HepG2 (cell line): ENCODE measurements around the gene PSEN2. TPM values are rescaled to one million over a fixed set of nuclear protein-coding genes. Genes with fewer than 3 reads are reported as not detected.

Experiments used
- CAMTA2 ChIP-seq: sonication (generic); formaldehyde crosslinking; IDR thresholded peaks from 2 replicates; pipeline ENCODE4 v1.4.0; 2020; ENCODE audit warnings: mild to moderate bottlenecking, missing genetic modification reagents, borderline replicate concordance
- CCDC6 ChIP-seq: sonication (generic); formaldehyde crosslinking; IDR thresholded peaks from 2 replicates; pipeline ENCODE4 v1.8.1; 2022; ENCODE audit warnings: mild to moderate bottlenecking, missing genetic modification reagents, moderate library complexity
- FIP1L1 ChIP-seq: fragments of 200-400 bp; formaldehyde crosslinking; IDR thresholded peaks from 2 replicates; pipeline ENCODE4 v1.6.1; 2018; ENCODE audit warnings: low read depth, mild to moderate bottlenecking, low read length, moderate library complexity, borderline replicate concordance; ENCODE audit not compliant: insufficient read depth
- HDAC2 ChIP-seq: sonication (generic); formaldehyde crosslinking; IDR thresholded peaks from 2 replicates; pipeline ENCODE4 v1.4.0; 2020; ENCODE audit warnings: missing genetic modification reagents
- JARID2 ChIP-seq: sonication (generic); formaldehyde crosslinking; IDR thresholded peaks from 2 replicates; pipeline ENCODE4 v1.8.1; 2023; ENCODE audit warnings: missing genetic modification reagents, inconsistent platforms; ENCODE audit not compliant: insufficient replicate concordance
- MIER2 ChIP-seq: IDR thresholded peaks from 2 replicates; pipeline ENCODE4 v1.6.1; 2016; ENCODE audit warnings: missing biosample characterization, missing genetic modification reagents
- MTF1 ChIP-seq: sonication (generic); formaldehyde crosslinking; IDR thresholded peaks from 2 replicates; pipeline ENCODE4 v1.5.0; 2020; ENCODE audit warnings: missing genetic modification reagents
- PRDM10 ChIP-seq: sonication (generic); formaldehyde crosslinking; IDR thresholded peaks from 2 replicates; pipeline ENCODE4 v1.4.0; 2020; ENCODE audit warnings: low read depth, missing genetic modification reagents
- RNF2 ChIP-seq: fragments of 450-650 bp; conservative IDR thresholded peaks from 2 replicates; pipeline ENCODE4 v1.6.1; 2016; ENCODE audit warnings: low read depth
- TAF1 ChIP-seq: sonication (generic); formaldehyde crosslinking; IDR thresholded peaks from 2 replicates; pipeline ENCODE4 v1.4.0; 2020; ENCODE audit warnings: missing genetic modification reagents
- TAF15 ChIP-seq: fragments of 200-400 bp; formaldehyde crosslinking; IDR thresholded peaks from one replicate; pipeline ENCODE4 v1.6.1; 2018; ENCODE audit warnings: mild to moderate bottlenecking, low read depth, low read length; ENCODE audit not compliant: poor library complexity, severe bottlenecking
- TGIF2 ChIP-seq: IDR thresholded peaks from 2 replicates; pipeline ENCODE4 v1.6.1; 2016; ENCODE audit warnings: control low read depth, missing compliant biosample characterization
- WIZ ChIP-seq: sonication (generic); formaldehyde crosslinking; IDR thresholded peaks from 2 replicates; pipeline ENCODE4 v1.5.1; 2020; ENCODE audit warnings: mild to moderate bottlenecking, missing genetic modification reagents
- ZBTB1 ChIP-seq: sonication (generic); formaldehyde crosslinking; IDR thresholded peaks from 2 replicates; pipeline ENCODE4 v1.4.0; 2020; ENCODE audit warnings: missing genetic modification reagents, borderline replicate concordance
- ZFP36 ChIP-seq: fragments of 150-350 bp; IDR thresholded peaks from 2 replicates; pipeline ENCODE4 v1.6.1; 2018; ENCODE audit warnings: borderline replicate concordance, low read length, low read depth; ENCODE audit not compliant: partially characterized antibody
- ZNF138 ChIP-seq: sonication (generic); formaldehyde crosslinking; IDR thresholded peaks from 2 replicates; pipeline ENCODE4 v1.5.0; 2020; ENCODE audit warnings: mild to moderate bottlenecking, low read depth, missing genetic modification reagents
- ZNF496 ChIP-seq: sonication (generic); formaldehyde crosslinking; IDR thresholded peaks from 2 replicates; pipeline ENCODE4 v1.8.1; 2023; ENCODE audit warnings: mild to moderate bottlenecking, moderate library complexity, missing genetic modification reagents; ENCODE audit not compliant: insufficient replicate concordance
- ZNF549 ChIP-seq: sonication (generic); formaldehyde crosslinking; IDR thresholded peaks from 2 replicates; pipeline ENCODE4 v1.5.0; 2020; ENCODE audit warnings: missing genetic modification reagents
- ZNF564 ChIP-seq: sonication (generic); formaldehyde crosslinking; IDR thresholded peaks from 2 replicates; pipeline ENCODE4 v1.8.1; 2023; ENCODE audit warnings: mild to moderate bottlenecking, missing genetic modification reagents
- ZNF567 ChIP-seq: sonication (generic); formaldehyde crosslinking; IDR thresholded peaks from 2 replicates; pipeline ENCODE4 v1.8.1; 2023; ENCODE audit warnings: mild to moderate bottlenecking, missing genetic modification reagents, borderline replicate concordance
- ZNF607 ChIP-seq: sonication (generic); formaldehyde crosslinking; IDR thresholded peaks from 2 replicates; pipeline ENCODE4 v1.5.1; 2020; ENCODE audit warnings: missing genetic modification reagents, mild to moderate bottlenecking, borderline replicate concordance
- polyA plus RNA-seq, 8 experiments: library from polyadenylated mRNA; depleted of rRNA in 3 of 8; stranded (reverse) in 7 of 8; unstranded in 1 of 8; fragments of >200 nt; fragmentation: Illumina TruSeq in 4 of 8; extraction: Trizol in 4 of 8; gene quantifications; 2 replicates each; pipeline versions ENCODE4 v1.2.1 to v1.2.3, GENCODE V29; 2011 to 2016; ENCODE audit warnings: low read depth in 4 of 8, missing spikeins in 1 of 8, mixed read lengths in 1 of 8; ENCODE audit not compliant: insufficient read depth in 1 of 8
- total RNA-seq, 5 experiments: library from RNA; depleted of rRNA; stranded (reverse); fragments of >200 nt; fragmentation: Illumina TruSeq; extraction: Trizol; gene quantifications; 2 replicates each; pipeline ENCODE4 v1.2.3, GENCODE V29; 2016; ENCODE audit warnings: low read depth in 1 of 5
- TF ChIP-seq, protein P1 (sequence below), 2 experiments: IDR thresholded peaks; 2 replicates each; pipeline ENCODE4 v1.6.1; 2011 to 2012; ENCODE audit warnings: low read length in 2 of 2, borderline replicate concordance in 1 of 2, low read depth in 1 of 2, mild to moderate bottlenecking in 1 of 2, moderate library complexity in 1 of 2

The PSEN2 gene
- total and polyA plus RNA-seq, 2 of the 13 experiments (the other 11 are each of a cell fraction or from before 2014, with no cell fraction given): 5.9 to 13.1 TPM

DNA sequence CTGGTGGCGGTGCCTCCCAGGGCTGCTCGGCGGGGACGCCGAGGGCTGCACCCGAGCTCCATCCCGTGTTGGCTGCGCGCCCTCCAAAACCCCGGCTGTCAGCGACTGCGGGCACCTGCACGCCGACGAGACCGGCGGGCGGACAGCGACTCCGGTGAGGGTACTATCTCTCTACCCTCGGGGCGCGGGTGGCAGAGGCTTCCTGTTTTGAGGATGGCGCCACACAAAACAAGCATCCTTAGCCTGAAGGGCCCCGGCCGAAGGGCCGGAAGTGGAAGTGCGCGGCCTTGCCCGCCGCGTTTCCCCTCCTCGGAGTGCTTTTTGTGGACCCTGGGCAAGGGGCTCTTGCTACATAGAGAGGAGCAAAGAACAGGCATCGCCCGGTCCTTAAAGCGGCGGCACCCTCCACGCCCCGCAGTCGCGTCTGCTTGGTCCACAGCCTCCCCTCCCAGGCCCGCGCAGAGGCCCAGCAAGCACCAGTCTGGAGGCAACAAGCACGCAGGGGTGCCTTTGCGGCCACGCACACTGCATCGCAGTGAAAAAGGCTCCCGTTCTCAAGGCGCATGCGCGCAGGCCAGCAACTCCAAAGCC is 69.1 kb downstream of the PSEN2 start (continued):
- TF ChIP-seq TAF15: no peak
- TF ChIP-seq WIZ (CRISPR knock-in tag): peak; percentile 43; the same call in 1 of the 2 replicates
- no peak for TF ChIP-seq ZNF496
- TF ChIP-seq ZBTB1: no peak
- peak; percentile 38; the same call in 1 of the 2 replicates for TF ChIP-seq MTF1
- TF ChIP-seq RNF2: peak; percentile 89
- peak; percentile 30 for TF ChIP-seq JARID2 (CRISPR knock-in tag)
- no peak for TF ChIP-seq ZNF549
- no peak; the same call in none of the 2 replicates for TF ChIP-seq ZNF564 (CRISPR knock-in tag)
- no peak for TF ChIP-seq ZNF567
- TF ChIP-seq, protein P1, sequence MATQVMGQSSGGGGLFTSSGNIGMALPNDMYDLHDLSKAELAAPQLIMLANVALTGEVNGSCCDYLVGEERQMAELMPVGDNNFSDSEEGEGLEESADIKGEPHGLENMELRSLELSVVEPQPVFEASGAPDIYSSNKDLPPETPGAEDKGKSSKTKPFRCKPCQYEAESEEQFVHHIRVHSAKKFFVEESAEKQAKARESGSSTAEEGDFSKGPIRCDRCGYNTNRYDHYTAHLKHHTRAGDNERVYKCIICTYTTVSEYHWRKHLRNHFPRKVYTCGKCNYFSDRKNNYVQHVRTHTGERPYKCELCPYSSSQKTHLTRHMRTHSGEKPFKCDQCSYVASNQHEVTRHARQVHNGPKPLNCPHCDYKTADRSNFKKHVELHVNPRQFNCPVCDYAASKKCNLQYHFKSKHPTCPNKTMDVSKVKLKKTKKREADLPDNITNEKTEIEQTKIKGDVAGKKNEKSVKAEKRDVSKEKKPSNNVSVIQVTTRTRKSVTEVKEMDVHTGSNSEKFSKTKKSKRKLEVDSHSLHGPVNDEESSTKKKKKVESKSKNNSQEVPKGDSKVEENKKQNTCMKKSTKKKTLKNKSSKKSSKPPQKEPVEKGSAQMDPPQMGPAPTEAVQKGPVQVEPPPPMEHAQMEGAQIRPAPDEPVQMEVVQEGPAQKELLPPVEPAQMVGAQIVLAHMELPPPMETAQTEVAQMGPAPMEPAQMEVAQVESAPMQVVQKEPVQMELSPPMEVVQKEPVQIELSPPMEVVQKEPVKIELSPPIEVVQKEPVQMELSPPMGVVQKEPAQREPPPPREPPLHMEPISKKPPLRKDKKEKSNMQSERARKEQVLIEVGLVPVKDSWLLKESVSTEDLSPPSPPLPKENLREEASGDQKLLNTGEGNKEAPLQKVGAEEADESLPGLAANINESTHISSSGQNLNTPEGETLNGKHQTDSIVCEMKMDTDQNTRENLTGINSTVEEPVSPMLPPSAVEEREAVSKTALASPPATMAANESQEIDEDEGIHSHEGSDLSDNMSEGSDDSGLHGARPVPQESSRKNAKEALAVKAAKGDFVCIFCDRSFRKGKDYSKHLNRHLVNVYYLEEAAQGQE (IDR thresholded peaks at IDR 0.05; ENCODE audit: borderline replicate concordance in 1 of 2, low read depth in 1 of 2, low read length in 2 of 2): no peak; a peak in 1 of 4 replicates
- peak; percentile 26; the same call in 1 of the 2 replicates for TF ChIP-seq HDAC2 (CRISPR knock-in tag)
- TF ChIP-seq CAMTA2: no peak; the same call in 1 of the 2 replicates
- TF ChIP-seq MIER2 (CRISPR knock-in tag): no peak
- peak; percentile 58; the same call in 1 of the 2 replicates for TF ChIP-seq ZNF607 (CRISPR knock-in tag)
- TF ChIP-seq PRDM10 (CRISPR knock-in tag): 0 out of 2 replicates have a peak, but pooled peaks have one; percentile 31
- no peak for TF ChIP-seq ZFP36
- no peak; the same call in 1 of the 2 replicates for TF ChIP-seq CCDC6 (CRISPR knock-in tag)
- TF ChIP-seq TAF1 (CRISPR knock-in tag): peak; percentile 94
- TF ChIP-seq TGIF2 (CRISPR knock-in tag): no peak; the same call in 1 of the 2 replicates
- no peak for TF ChIP-seq FIP1L1
- peak; percentile 63; the same call in 1 of the 2 replicates for TF ChIP-seq ZNF138
